MCF 10A (cell line): ENCODE data around the gene SPATA9. TPM values are rescaled to one million over a fixed set of nuclear protein-coding genes. Genes with fewer than 3 reads are reported as not detected.

ENCODE experiments used
- BruUV-seq: library from RNA; stranded (reverse); fragments of 400-500 nt; replicated peaks from 2 replicates; lab custom pipeline; 2021; lab: Mats Ljungman, UMichigan
- CTCF ChIA-PET: fragments of 300-600 bp; sonication (Branson Sonifier 250); formaldehyde crosslinking; extraction: SDS; loops from one replicate; lab custom pipeline; 2021; ENCODE audit warnings: antibody characterized with exemption, inconsistent platforms; lab: Yijun Ruan, JAX
- POLR2A ChIA-PET: fragments of 300-600, 350-650 bp; sonication (Branson Sonifier 250); formaldehyde crosslinking; extraction: SDS; loops from one replicate; lab custom pipeline; 2020; ENCODE audit warnings: antibody characterized with exemption, inconsistent platforms; lab: Yijun Ruan, JAX
- DNase-seq: peaks from one replicate; pipeline ENCODE4 v3.0.0-alpha.2; 2018; ENCODE audit not compliant: unreplicated experiment
- H3K27ac Mint-ChIP-seq: one replicate; pipeline ENCODE4 v1.8.0; 2022; ENCODE audit warnings: mild to moderate bottlenecking, low read depth, mixed read lengths; ENCODE audit not compliant: unreplicated experiment
- H3K27me3 Mint-ChIP-seq: one replicate; pipeline ENCODE4 v1.8.0; 2022; ENCODE audit warnings: mixed read lengths; ENCODE audit not compliant: insufficient read depth, unreplicated experiment
- H3K36me3 Mint-ChIP-seq: one replicate; pipeline ENCODE4 v1.8.0; 2022; ENCODE audit warnings: mild to moderate bottlenecking, moderate library complexity, mixed read lengths; ENCODE audit not compliant: insufficient read depth, unreplicated experiment
- H3K4me1 Mint-ChIP-seq: one replicate; pipeline ENCODE4 v1.8.0; 2022; ENCODE audit warnings: mixed read lengths; ENCODE audit not compliant: insufficient read depth, unreplicated experiment
- H3K4me3 Mint-ChIP-seq: one replicate; pipeline ENCODE4 v1.8.0; 2022; ENCODE audit warnings: mild to moderate bottlenecking, moderate library complexity, mixed read lengths; ENCODE audit not compliant: unreplicated experiment
- H3K9me3 Mint-ChIP-seq: one replicate; pipeline ENCODE4 v1.8.0; 2022; ENCODE audit warnings: mixed read lengths; ENCODE audit not compliant: unreplicated experiment
- CTCF ChIP-seq: fragments of 200-600 bp; IDR thresholded peaks from one replicate; pipeline ENCODE4 v1.8.0; 2022; ENCODE audit warnings: antibody characterized with exemption, mild to moderate bottlenecking; ENCODE audit not compliant: unreplicated experiment
- intact Hi-C: fragments of 100-400 bp; cut with micrococcal nuclease; formaldehyde crosslinking; loops from 2 replicates; pipeline ENCODE4 v1.14.1; 2022
- total RNA-seq: library from RNA; stranded (reverse); gene quantifications from 2 replicates; pipeline ENCODE4 v1.2.3, GENCODE V29; 2022

SPATA9 gene
- total RNA-seq, 1 experiment from 2014 or later, result not detected

- no peaks in the 10 kb centered on the region for H3K9me3 Mint-ChIP-seq
- H3K36me3 Mint-ChIP-seq, result no peaks in the 10 kb centered on the region
- TF ChIP-seq CTCF, result no peak
- H3K27ac Mint-ChIP-seq, result no peak overlapping the region
- intact Hi-C loops, result loop anchor here (5.0 kb wide), 1 partner anchor 69 kb away; the partner anchor contains the start of gene RHOBTB3
- CTCF ChIA-PET, result interaction anchor here (0.6 to 7.7 kb wide), 8 partner anchors 11 to 187 kb away, joined by 3 to 119 read pairs (median 18); partner anchors contain the start of gene RFESD
- H3K27me3 Mint-ChIP-seq, result no peaks in the 10 kb centered on the region
- no peak for DNase-seq
- no peak overlapping the region for H3K4me3 Mint-ChIP-seq
- BruUV-seq, result no TSS peak
- POLR2A ChIA-PET, result interaction anchor here (0.8 kb wide), 1 partner anchor 20 kb away, joined by 3 read pairs; no protein-coding TSS in a partner anchor
- no peaks in the 10 kb centered on the region for H3K4me1 Mint-ChIP-seq
Observed at GRCh38 chr5:95662946-95663345, 19.8 kb downstream of the SPATA9 start.

- no peaks in the 10 kb centered on the region for H3K9me3 Mint-ChIP-seq
- TF ChIP-seq CTCF, result no peak
- no peaks in the 10 kb centered on the region for H3K36me3 Mint-ChIP-seq
- POLR2A ChIA-PET, result interaction anchor here (1.4 kb wide), 1 partner anchor 163 kb away, joined by 3 read pairs; the partner anchor contains the start of gene GLRX
- no peak for DNase-seq
- CTCF ChIA-PET, result interaction anchor here (0.9 to 2.1 kb wide), 5 partner anchors 13 to 1033 kb away, joined by 3 to 13 read pairs (median 4); partner anchors contain the start of gene RFESD
- BruUV-seq, result no TSS peak
- intact Hi-C loops, result loop anchor here (5.0 kb wide), 1 partner anchor 72 kb away; the partner anchor contains the start of gene RHOBTB3
- H3K27me3 Mint-ChIP-seq, result no peaks in the 10 kb centered on the region
- H3K4me1 Mint-ChIP-seq, result no peaks in the 10 kb centered on the region
- H3K27ac Mint-ChIP-seq, result no peak overlapping the region
- no peak overlapping the region for H3K4me3 Mint-ChIP-seq
Observed at GRCh38 chr5:95660060-95660459, 22.7 kb downstream of the SPATA9 start.

- ChIA-PET POLR2A (interaction anchor here (1.2 kb wide), 1 partner anchor 9 kb away, joined by 4 read pairs; the partner anchor contains the start of gene RFESD), CTCF (interaction anchor here (0.5 to 1.1 kb wide), 6 partner anchors 8 to 213 kb away, joined by 3 read pairs; partner anchors contain the start of gene RFESD)
- no TSS peak for BruUV-seq
Observed at GRCh38 chr5:95655575-95655974, 27.2 kb downstream of the SPATA9 start.

GRCh38 chr5:95654196-95654595 lies 28.6 kb downstream of the SPATA9 start:
- H3K4me1 Mint-ChIP-seq, result peaks cover 6% of the 10 kb centered on the region
- H3K9me3 Mint-ChIP-seq, result no peaks in the 10 kb centered on the region
- BruUV-seq, result no TSS peak
- DNase-seq, result no peak
- intact Hi-C loops, result no loop called here
- ChIA-PET CTCF (interaction anchor here (0.9 to 3.2 kb wide), 2 partner anchors 11 to 127 kb away, joined by 3 to 15 read pairs; no protein-coding TSS in a partner anchor), POLR2A (no interaction called here)
- H3K36me3 Mint-ChIP-seq, result no peaks in the 10 kb centered on the region
- H3K4me3 Mint-ChIP-seq, result no peak overlapping the region
- no peak for TF ChIP-seq CTCF
- no peaks in the 10 kb centered on the region for H3K27me3 Mint-ChIP-seq
- H3K27ac Mint-ChIP-seq, result no peak overlapping the region

More at GRCh38 chr5:95655575-95655974, 27.2 kb downstream of the SPATA9 start:
- no peak overlapping the region for H3K27ac Mint-ChIP-seq
- no peaks in the 10 kb centered on the region for H3K27me3 Mint-ChIP-seq
- no peak for TF ChIP-seq CTCF
- H3K36me3 Mint-ChIP-seq, result no peaks in the 10 kb centered on the region
- H3K4me1 Mint-ChIP-seq, result no peaks in the 10 kb centered on the region
- DNase-seq, result no peak
- H3K4me3 Mint-ChIP-seq, result no peak overlapping the region
- intact Hi-C loops, result no loop called here
- H3K9me3 Mint-ChIP-seq, result no peaks in the 10 kb centered on the region
